GM12865 (cell line): ENCODE data around the gene WDTC1.

Experiments
- DNase-seq: peaks from one replicate; pipeline ENCODE4 v3.0.0; 2010; ENCODE audit warnings: low read depth
- H3K4me3 ChIP-seq: 2 replicates; pipeline ENCODE4 v1.5.1; 2011; ENCODE audit warnings: mild to moderate bottlenecking, low read depth, low read length, control low read depth
- TF ChIP-seq, protein P1 (sequence below): IDR thresholded peaks from 2 replicates; pipeline ENCODE4 v1.5.1; 2011; ENCODE audit warnings: low read length, control low read depth, low read depth, inconsistent platforms; ENCODE audit not compliant: insufficient read depth; ENCODE audit errors: missing control alignments

WDTC1 gene

DNA sequence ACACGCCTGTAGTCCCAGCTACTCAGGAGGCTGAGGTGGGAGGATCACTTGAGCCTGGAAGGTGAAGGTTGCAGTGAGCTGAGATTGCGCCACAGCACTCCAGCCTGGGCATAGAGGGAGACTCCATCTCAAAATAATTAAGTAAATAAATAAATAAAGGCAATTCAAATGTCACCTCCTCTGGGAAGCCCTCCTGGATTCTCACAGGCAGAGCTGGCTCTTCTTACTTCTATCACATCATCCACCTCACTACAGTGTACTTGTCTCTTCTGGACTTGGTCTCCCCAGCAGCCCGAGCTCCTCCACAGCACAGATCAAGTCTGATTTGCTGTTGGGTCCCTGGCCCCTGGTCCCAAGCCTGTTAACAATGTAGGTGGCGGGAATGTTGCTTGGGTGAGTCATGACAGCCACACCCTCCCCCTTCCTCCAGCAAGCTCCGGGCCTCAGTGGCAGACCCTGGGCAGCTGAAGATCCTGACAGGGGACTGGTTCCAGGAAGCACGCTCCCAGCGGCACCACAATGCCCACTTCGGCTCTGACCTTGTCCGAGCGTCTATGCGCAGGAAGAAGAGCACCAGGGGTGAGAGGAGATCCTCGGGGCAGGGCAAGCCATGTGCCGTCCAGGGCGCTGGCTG lies 112.7 kb downstream of the WDTC1 start:
- DNase-seq: no peak
- TF ChIP-seq, protein P1, sequence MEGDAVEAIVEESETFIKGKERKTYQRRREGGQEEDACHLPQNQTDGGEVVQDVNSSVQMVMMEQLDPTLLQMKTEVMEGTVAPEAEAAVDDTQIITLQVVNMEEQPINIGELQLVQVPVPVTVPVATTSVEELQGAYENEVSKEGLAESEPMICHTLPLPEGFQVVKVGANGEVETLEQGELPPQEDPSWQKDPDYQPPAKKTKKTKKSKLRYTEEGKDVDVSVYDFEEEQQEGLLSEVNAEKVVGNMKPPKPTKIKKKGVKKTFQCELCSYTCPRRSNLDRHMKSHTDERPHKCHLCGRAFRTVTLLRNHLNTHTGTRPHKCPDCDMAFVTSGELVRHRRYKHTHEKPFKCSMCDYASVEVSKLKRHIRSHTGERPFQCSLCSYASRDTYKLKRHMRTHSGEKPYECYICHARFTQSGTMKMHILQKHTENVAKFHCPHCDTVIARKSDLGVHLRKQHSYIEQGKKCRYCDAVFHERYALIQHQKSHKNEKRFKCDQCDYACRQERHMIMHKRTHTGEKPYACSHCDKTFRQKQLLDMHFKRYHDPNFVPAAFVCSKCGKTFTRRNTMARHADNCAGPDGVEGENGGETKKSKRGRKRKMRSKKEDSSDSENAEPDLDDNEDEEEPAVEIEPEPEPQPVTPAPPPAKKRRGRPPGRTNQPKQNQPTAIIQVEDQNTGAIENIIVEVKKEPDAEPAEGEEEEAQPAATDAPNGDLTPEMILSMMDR: no peak
- H3K4me3 ChIP-seq: no peak overlapping the region

DNA sequence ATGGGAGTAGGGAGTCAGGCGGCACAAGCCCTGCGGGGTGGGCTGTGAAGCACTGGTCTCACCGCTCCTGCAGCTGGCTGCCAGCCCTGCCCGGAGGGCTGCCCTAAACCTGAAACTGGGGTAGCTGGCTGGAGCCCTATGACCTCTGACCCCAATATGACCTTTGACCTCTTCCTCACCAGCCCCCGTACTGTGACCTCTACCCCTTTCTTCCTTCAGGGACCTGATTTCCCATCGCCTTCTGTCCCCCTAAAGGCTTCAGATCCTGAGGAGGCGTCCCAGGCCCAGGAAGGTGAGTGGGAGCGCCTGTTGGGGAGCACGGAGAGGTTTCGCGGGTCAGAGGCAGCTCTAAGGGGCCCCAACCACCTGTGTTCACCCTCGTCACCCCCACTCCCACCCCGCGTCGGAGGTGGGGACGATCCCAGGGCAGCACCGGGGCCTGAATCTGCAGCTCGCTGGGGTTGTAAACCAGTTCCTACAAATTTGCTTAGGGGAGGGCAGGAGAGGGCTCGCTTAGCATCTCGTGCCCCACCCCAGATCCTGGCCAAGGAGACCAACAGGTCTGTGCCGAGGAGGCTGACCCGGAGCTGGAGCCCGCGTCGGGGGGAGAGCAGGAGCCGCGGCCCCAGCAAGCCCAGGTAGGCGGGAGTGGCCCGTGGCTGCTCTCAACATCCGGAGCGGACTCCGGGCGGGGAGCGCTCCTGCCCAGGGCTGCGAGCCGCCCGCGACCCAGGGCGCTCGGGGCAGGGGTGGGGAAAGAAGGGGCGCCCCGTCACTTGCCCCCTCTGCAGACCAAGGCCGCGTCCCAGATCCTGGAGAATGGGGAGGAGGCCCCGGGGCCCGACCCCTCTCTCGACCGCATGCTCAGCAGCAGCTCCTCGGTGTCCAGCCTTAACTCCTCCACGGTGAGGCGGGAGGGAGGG lies 114.7 kb downstream of the WDTC1 start:
- DNase-seq: no peak
- no peak overlapping the region for H3K4me3 ChIP-seq
- TF ChIP-seq, protein P1: no peak

DNA sequence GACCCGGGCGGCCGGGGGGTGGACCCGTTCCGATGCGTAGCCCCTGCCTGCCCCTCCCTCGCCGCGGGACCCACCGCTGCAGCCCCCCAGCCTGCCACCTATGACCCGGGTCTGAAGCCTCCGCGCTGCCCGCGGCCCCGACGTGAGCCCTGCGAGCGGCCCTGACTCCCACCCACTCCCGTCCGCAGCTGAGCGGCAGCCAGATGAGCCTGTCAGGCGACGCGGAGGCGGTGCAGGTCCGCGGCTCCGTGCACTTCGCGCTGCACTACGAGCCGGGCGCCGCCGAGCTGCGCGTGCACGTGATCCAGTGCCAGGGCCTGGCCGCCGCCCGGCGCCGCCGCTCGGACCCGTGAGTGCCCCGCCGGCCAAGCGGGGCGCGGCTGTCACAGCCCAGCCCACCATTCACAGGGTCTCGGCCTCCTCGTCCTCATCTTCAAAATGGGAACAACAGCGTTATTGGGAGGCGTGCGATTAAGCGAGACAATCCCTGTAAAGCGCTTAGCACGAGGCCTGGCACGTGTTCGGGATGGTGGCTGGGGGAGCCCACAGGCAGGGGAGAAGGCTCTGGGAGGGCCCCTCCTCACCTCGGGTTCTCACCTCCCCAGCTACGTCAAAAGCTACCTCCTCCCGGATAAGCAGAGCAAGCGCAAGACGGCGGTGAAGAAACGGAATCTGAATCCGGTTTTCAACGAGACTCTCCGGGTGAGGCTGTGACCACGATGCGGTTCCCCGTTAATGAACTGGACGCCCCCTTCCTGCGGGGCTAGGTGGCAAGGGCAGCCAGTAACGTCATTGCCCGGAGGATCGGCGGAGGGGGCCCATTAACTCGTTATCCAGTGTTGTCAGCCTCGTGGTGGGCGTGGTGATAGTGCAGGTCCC lies 115.6 kb downstream of the WDTC1 start:
- no peak overlapping the region for H3K4me3 ChIP-seq
- no peak for DNase-seq
- TF ChIP-seq, protein P1: no peak

DNA sequence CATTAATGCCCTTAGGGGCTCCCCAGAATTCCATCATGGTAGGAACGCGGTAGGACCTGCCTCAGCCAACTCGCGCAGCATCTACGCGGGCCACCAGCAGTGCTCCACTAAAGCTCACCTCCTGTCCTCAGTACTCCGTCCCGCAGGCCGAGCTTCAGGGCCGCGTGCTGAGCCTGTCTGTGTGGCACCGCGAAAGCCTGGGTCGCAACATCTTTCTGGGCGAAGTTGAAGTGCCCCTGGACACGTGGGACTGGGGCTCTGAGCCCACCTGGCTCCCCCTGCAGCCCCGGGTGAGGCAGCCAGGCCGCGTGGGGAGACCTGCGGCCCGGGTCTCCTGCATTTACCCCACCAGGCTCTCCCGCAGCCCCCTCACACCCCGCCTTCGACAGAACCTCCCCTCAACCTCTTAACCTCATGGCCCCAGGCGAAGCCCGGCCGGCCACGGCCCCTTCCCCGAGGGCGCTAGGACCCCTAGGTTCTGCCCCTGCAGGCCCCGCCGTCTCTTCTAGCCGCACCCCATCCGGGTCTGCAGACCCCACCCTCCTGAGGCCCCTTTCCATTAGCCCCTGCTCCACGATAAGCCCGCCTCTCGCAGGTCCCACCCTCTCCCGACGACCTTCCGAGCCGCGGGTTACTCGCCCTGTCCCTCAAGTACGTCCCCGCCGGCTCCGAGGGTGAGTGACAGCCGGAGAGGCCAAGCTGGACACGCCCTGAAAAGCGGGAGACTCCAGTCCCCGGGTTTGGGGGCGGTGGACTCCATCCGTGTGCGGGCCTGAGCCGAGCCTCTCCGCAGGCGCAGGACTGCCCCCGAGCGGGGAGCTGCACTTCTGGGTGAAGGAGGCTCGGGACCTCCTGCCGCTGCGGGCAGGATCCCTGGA lies 116.5 kb downstream of the WDTC1 start:
- TF ChIP-seq, protein P1: no peak
- DNase-seq: no peak
- H3K4me3 ChIP-seq: no peak overlapping the region

DNA sequence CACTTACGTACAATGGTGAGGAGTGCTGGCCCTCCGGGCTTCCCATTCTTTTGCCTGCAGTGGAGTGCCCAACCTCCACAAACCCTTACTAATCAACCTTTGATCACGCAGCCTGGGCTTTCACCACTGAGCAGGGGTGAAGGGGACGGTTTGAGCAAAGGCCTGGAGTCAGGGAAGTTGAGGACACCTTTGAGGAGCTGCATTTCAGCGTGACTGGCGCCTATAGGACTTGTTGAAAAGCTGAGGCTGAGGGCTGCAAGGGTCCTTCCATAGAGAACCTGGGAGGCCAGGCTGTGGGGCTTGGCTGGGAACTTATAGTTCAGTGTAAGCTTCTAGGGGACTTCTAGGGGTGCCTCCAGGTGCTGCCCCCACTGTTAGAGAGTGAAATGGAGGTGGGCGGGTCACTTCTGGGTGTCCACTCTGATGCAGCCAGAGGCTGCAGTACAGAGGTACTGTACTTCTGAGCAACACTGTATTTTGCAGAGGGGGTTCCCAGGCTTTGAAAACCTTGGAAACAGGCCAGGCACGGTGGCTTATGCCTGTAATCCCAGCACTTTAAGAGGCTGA lies 117.2 kb downstream of the WDTC1 start:
- TF ChIP-seq, protein P1: no peak

DNA sequence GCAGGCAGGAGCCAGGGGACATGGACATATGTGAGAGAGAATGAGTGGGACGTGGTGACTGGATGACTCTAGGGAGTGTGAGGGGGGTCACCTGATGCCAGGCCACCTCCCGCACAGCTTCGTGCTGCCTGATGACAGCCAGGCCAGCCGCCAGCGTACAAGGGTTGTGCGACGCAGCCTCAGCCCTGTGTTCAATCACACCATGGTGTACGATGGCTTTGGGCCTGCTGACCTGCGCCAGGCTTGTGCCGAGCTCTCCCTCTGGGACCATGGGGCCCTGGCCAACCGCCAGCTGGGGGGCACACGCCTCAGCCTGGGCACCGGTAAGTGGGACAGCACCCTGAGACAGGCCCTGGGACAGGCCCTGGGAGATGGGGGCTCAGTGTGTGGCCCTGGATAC lies 118.7 kb downstream of the WDTC1 start:
- TF ChIP-seq, protein P1: no peak
- no peak for DNase-seq
- H3K4me3 ChIP-seq: no peak overlapping the region

More for the DNA sequence above, 117.2 kb downstream of the WDTC1 start:
- H3K4me3 ChIP-seq: no peak overlapping the region
- no peak for DNase-seq
